ENCODE results near the gene ATP6V0C. TPM values are rescaled to one million over a fixed set of nuclear protein-coding genes. Genes with fewer than 3 reads are reported as not detected.
A peak's percentile ranks its signal among the peaks of the same experiment; 100 is the strongest.

The ATP6V0C gene
- total and polyA plus RNA-seq, 2 of the 13 experiments (the other 11 are each of a cell fraction or from before 2014, with no cell fraction given): 10.4 to 20.1 TPM

GRCh38 chr16:2473999-2474876, 39.5 kb upstream of the ATP6V0C start (continued):
- TF ChIP-seq ZBTB26 (CRISPR knock-in tag; IDR thresholded peaks at IDR 0.05; ENCODE audit: borderline replicate concordance) (no peak), ZSCAN9 (CRISPR knock-in tag; IDR thresholded peaks at IDR 0.05; ENCODE audit: borderline replicate concordance) (no peak), ZNF878 (CRISPR knock-in tag; IDR thresholded peaks at IDR 0.05) (no peak), ZNF557 (CRISPR knock-in tag; IDR thresholded peaks at IDR 0.05) (0 out of 2 replicates have a peak, but pooled peaks have one; percentile 34), ZNF674 (CRISPR knock-in tag; IDR thresholded peaks at IDR 0.05; ENCODE audit: low read depth) (no peak), ZNF264 (CRISPR knock-in tag; IDR thresholded peaks at IDR 0.05) (no peak), ZNF549 (CRISPR knock-in tag; IDR thresholded peaks at IDR 0.05) (no peak), SIN3A (IDR thresholded peaks at IDR 0.05; ENCODE audit: borderline replicate concordance, low read depth, low read length) (0 out of 2 replicates have a peak, but pooled peaks have one; percentile 46), SNRNP70 (IDR thresholded peaks at IDR 0.05; ENCODE audit: low read depth, low read length) (no peak), HDAC6 (IDR thresholded peaks at IDR 0.05; ENCODE audit: low read depth, low read length) (no peak), IKZF1 (IDR thresholded peaks at IDR 0.05) (no peak), ZGPAT (CRISPR knock-in tag; IDR thresholded peaks at IDR 0.05) (peak; percentile 38; the same call in 1 of the 2 replicates), ZNF615 (CRISPR knock-in tag; IDR thresholded peaks at IDR 0.05; ENCODE audit: borderline replicate concordance) (no peak), CCAR2 (optimal IDR thresholded peaks at IDR 0.05; ENCODE audit: low read depth, low read length) (no peak), ZNF33B (CRISPR knock-in tag; IDR thresholded peaks at IDR 0.05) (no peak), MEIS2 (CRISPR knock-in tag; IDR thresholded peaks at IDR 0.05) (no peak), ZNF430 (CRISPR knock-in tag; IDR thresholded peaks at IDR 0.05) (no peak), HOXA5 (CRISPR knock-in tag; IDR thresholded peaks at IDR 0.05) (peak; percentile 16; the same call in 1 of the 2 replicates), NR3C1 (CRISPR knock-in tag; IDR thresholded peaks at IDR 0.05) (no peak), ZBTB20 (CRISPR knock-in tag; IDR thresholded peaks at IDR 0.05; ENCODE audit: borderline replicate concordance, low read depth) (no peak), KDM3A (CRISPR knock-in tag; IDR thresholded peaks at IDR 0.05; ENCODE audit: low read depth) (no peak), ZBTB3 (CRISPR knock-in tag; IDR thresholded peaks at IDR 0.05; ENCODE audit: borderline replicate concordance, low read depth) (no peak)
- TF ChIP-seq, protein P1, sequence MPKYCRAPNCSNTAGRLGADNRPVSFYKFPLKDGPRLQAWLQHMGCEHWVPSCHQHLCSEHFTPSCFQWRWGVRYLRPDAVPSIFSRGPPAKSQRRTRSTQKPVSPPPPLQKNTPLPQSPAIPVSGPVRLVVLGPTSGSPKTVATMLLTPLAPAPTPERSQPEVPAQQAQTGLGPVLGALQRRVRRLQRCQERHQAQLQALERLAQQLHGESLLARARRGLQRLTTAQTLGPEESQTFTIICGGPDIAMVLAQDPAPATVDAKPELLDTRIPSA (CRISPR knock-in tag; IDR thresholded peaks at IDR 0.05; ENCODE audit: borderline replicate concordance): no peak
